Middle frontal gyrus (tissue), 1 donor: ENCODE measurements around the gene ARRDC3.
"Not testable (repeated sequence)": the region's sequence is repeated elsewhere in the genome, so short reads cannot be mapped to it uniquely, and the experiment has no call there.

Experiments used
- DNase-seq: peaks from one replicate; pipeline ENCODE4 v3.0.0-alpha.2; 2015; ENCODE audit warnings: low spot score; ENCODE audit errors: extremely low spot score

ARRDC3 gene

GRCh38 chr5:91361055-91361701 lies 21.9 kb downstream of the ARRDC3 start:
- DNase-seq = no peak

- DNase-seq = no peak
Measured at GRCh38 chr5:91359962-91360609, 23.0 kb downstream of the ARRDC3 start.

- no peak for DNase-seq
Measured at GRCh38 chr5:91357806-91358205, 25.3 kb downstream of the ARRDC3 start.

- DNase-seq = no peak
Measured at GRCh38 chr5:91357012-91357634, 26.0 kb downstream of the ARRDC3 start.

GRCh38 chr5:91354867-91355266 lies 28.2 kb downstream of the ARRDC3 start:
- not testable (repeated sequence) for DNase-seq

GRCh38 chr5:91352831-91353695 lies 30.1 kb downstream of the ARRDC3 start:
- no peak for DNase-seq

- no peak for DNase-seq
Measured at GRCh38 chr5:91345461-91345860, 37.7 kb downstream of the ARRDC3 start.

- DNase-seq = not testable (repeated sequence)
Measured at GRCh38 chr5:91344661-91345200, 38.4 kb downstream of the ARRDC3 start.

- no peak for DNase-seq
Measured at GRCh38 chr5:91343916-91344315, 39.2 kb downstream of the ARRDC3 start.

- not testable (repeated sequence) for DNase-seq
Measured at GRCh38 chr5:91342931-91343330, 40.2 kb downstream of the ARRDC3 start.

GRCh38 chr5:91341154-91341553 lies 42.0 kb downstream of the ARRDC3 start:
- no peak for DNase-seq

- no peak for DNase-seq
Measured at GRCh38 chr5:91340532-91340931, 42.6 kb downstream of the ARRDC3 start.

GRCh38 chr5:91339063-91339705 lies 43.9 kb downstream of the ARRDC3 start:
- no peak for DNase-seq

- no peak for DNase-seq
Measured at GRCh38 chr5:91332267-91333045, 50.7 kb downstream of the ARRDC3 start.

- DNase-seq = no peak
Measured at GRCh38 chr5:91331705-91332104, 51.4 kb downstream of the ARRDC3 start.

- no peak for DNase-seq
Measured at GRCh38 chr5:91329283-91329682, 53.8 kb downstream of the ARRDC3 start.

- DNase-seq = no peak
Measured at GRCh38 chr5:91328743-91329142, 54.4 kb downstream of the ARRDC3 start.

- not testable (repeated sequence) for DNase-seq
Measured at GRCh38 chr5:91322981-91323380, 60.1 kb downstream of the ARRDC3 start.

GRCh38 chr5:91319667-91320066 lies 63.5 kb downstream of the ARRDC3 start:
- no peak for DNase-seq

GRCh38 chr5:91318724-91319123 lies 64.4 kb downstream of the ARRDC3 start:
- DNase-seq = no peak
